Measurements from ENCODE around the gene SSC5D.

DNA sequence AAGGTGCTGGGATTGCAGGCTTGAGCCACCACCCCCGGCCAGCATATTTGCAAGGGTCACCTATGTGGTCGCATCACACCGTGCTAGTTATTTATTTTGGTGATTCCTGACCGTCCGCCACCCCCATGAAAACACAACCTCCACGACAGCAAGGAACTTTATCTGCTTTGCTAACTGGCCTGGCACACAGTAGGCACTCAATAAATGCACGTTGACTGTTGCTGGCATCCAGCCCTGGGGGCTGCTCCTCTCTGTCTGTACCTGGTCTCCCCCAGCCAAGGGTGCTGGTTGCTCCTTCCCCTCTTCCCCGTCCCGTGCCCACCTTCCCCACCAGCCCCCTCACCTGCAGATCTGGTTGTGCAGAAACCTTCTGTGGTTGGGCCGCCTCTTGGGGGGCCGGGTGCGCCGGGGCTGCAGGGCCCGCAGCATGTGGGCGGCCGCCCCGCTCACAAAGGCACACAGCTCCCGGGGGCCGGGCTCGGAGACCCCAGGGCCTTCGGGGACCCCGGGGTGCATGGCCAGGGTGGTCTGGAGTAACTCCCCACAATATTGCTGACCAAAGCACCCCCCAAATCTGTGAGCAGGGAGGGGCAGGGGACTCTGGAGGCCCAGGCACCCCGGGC, 24.1 kb upstream of the SSC5D start:
- TF ChIP-seq TAF1 (IDR thresholded peaks at IDR 0.05; ENCODE audit: borderline replicate concordance, low read depth, low read length) (no peak), POLR2A (IDR thresholded peaks at IDR 0.05; ENCODE audit: low read depth, low read length) (no peak)
